NCI-H748 (cell line): ENCODE results near the gene DSC2.
A peak's percentile ranks its signal among the peaks of the same experiment; 100 is the strongest.
"Not testable (repeated sequence)": the region's sequence is repeated elsewhere in the genome, so short reads cannot be mapped to it uniquely, and the experiment has no call there.

ENCODE experiments used
- DNase-seq: peaks from one replicate; lab custom pipeline; 2025; ENCODE audit not compliant: unreplicated experiment; lab: John Stamatoyannopoulos, UW

DSC2 gene

GRCh38 chr18:31046916-31047315 is 55.3 kb downstream of the DSC2 start:
- DNase-seq = no peak

GRCh38 chr18:31045599-31045998 is 56.6 kb downstream of the DSC2 start:
- DNase-seq = no peak

- no peak for DNase-seq
Observed at GRCh38 chr18:31044926-31045325, 57.3 kb downstream of the DSC2 start.

- DNase-seq = no peak
Observed at GRCh38 chr18:31043709-31044108, 58.5 kb downstream of the DSC2 start.

GRCh38 chr18:31042406-31043181 is 59.6 kb downstream of the DSC2 start, which contains the start of gene DSC3:
TSS of gene DSC3 (minus strand) at chr18:31042742. CDS start at chr18:31042660, 82 bp downstream.
- DNase-seq = peak; percentile 62

- DNase-seq = no peak
Observed at GRCh38 chr18:31042084-31042405, 60.2 kb downstream of the DSC2 start.

GRCh38 chr18:31041271-31042083 is 60.7 kb downstream of the DSC2 start:
- DNase-seq = peak; percentile 14

GRCh38 chr18:31040686-31041270 is 61.4 kb downstream of the DSC2 start:
- DNase-seq = no peak

GRCh38 chr18:31039426-31039825 is 62.8 kb downstream of the DSC2 start:
- no peak for DNase-seq

GRCh38 chr18:31037686-31038085 is 64.5 kb downstream of the DSC2 start:
- not testable (repeated sequence) for DNase-seq

GRCh38 chr18:31034541-31034940 is 67.7 kb downstream of the DSC2 start:
- no peak for DNase-seq

GRCh38 chr18:31030574-31031278 is 71.5 kb downstream of the DSC2 start:
- DNase-seq = no peak

- no peak for DNase-seq
Observed at GRCh38 chr18:31015715-31016434, 86.3 kb downstream of the DSC2 start.

GRCh38 chr18:31011455-31011854 is 90.8 kb downstream of the DSC2 start:
- DNase-seq = not testable (repeated sequence)

GRCh38 chr18:31010601-31011000 is 91.6 kb downstream of the DSC2 start:
- no peak for DNase-seq
